Measurements from ENCODE around the gene VAMP8.
"Not testable (repeated sequence)": the region's sequence is repeated elsewhere in the genome, so short reads cannot be mapped to it uniquely, and the experiment has no call there.

VAMP8 gene

DNA sequence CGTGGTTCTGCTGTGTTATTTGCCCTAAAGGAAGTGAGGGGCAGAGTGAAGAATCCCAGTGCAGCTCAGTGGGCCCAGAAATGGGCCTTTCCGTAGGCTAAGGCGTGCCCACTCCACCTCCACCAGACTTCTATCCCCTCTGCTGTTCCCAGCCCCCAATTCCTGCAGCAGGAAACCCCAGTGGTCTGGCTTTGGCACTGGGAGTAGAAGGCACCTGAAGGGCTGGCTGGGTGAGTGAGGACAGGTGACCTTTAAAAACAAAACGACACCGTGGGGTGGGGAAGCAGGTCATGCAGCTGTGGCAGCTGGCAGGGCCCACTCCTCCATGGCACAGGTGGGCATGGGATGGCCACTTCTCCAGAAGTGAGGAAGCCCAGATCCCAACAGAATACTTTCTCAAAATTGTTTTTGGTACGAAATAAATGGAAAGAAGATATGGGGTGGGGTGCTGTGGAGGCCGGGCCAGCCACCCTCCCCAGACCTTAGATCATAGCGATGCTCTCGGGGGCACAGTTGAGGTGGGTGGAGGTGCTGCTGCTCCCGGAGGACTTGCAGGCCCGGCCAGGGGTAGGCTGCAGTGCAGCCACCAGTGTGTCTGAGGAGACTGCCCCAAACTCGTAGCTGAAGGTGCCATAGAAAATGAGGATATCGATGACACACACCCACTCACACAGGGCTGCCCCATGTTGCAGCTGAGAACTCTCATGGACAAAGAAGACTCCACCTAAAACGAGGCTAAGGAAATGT is 21.4 kb downstream of the VAMP8 start:
- DNase-seq (ENCODE audit: low read depth) = no peak

DNA sequence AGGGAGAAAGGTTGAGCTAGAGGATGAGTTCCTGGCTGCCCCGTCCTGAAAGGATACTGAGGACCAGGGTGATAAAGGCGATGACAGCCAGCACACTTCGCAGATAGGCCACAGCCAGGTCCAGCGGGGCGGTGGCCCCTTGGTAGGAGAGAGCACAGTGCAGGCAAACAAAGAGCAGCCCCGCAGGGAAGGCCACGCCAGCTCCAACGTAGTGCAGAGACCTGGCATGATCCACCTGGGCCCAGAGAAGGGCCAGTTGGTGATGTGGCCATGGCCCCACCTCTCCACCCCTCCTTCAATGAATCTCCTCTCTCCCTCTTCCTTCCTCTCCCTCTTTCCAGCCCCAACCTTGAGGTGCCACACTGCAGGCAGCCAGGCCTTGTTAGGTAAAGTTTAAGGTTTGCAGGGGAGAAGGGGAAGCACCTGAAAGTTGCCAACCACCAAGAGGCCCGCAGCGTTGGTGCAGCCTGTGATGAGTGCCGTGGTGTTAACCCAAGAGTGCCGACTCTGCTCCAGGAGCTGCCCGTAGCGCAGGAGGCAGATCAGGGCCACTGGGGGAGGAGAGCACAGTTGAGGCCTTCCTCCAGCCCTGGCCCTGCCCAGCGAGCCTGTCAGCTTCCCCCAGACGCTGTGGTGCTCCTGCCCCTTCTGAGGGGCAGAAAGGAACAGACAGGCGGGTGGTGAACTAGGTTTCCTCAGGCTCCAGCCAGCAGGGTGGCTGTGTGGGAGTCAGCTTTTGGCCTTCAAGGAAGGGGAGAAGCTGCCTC is 22.3 kb downstream of the VAMP8 start:
- no peak for DNase-seq (ENCODE audit: low read depth)

DNA sequence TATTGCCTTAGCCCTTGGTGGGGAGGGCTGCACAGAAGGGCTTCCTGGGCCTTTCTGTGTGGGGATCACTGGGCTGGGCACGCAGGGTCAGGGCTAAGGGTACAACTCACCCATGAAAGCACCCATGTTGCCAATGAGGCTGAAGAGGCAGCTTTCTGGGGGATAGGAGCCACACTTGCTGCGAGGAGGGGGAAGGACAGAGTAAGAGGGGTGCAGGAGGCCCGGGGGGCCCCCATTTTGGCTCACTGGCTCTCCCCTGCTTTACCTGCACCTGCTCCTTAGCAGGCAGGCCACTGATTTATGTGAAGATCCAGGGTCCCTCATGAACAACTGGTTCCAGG is 22.8 kb downstream of the VAMP8 start:
- DNase-seq (ENCODE audit: low read depth) = no peak

DNA sequence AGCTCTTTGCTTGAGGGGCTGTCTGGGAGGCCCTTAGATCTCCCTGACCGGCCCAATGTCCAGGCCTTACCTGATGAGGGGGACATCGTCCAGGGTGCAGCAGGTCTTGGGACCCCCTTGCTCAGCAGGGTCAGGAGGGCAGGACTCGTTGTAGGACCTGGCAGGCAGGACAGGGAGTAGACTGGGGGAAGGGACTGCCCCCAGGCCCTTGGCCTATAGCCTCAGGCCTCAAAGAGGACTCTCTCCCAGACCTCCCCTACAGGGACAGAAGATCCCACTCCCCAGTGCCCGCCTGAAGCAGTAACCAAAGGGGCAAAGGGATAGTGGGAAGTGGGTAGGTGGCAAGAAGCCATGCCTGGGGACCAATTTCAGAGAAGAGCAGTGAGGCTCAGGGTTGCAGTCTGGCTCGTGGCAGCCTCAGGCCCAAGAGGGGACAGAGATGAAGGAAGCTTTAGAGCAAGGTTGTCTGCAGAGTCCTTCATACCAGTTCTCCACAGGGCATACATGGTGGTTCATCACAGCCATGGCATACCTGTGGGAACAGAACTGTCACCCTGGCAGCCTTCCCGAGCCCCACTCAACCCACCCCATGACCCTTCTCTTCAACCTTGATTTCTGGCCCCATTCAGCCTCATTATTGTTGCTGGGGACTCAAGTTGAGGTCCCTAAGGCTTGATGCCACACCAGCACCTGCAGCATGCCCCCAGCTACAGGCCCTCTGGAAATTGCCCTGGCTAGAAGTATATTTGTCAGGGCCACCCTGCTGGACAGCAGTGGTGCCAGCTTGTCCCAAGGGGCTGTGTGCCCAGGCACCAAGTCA is 23.8 kb downstream of the VAMP8 start:
- DNase-seq (ENCODE audit: low read depth) = no peak

DNA sequence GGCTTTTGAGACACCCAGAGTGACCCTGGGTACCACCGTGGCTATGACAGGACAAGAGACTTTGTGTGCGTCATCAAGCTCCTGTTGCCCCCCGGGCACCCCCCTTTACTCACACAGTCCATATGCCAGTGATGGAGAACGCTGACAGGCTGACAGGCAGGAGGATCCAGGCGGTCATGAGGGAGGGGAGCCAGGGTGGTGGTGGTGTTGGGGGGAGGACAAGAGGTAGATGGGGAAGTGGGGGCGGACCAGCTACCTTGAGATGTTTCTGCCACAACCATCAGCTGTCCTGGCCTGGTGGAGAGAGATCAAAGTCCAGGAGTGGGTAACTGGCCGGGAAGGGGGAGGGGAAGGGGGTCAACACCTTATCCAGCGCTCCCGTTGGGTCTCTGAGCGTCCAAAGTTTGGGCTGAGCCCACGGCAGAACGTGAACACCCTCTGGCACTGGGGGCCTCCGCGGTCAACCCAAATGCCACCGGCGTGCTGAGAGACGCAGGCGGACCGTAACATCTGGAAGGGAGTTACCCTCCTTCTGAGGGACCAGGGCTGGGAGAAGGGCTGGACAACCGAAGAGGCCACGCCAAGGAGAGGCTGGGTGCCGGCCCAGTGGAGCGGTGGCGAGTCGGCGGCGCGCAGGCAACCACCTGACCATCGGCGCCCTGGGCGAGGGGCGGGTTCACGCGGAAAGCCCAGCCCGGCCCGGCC is 24.5 kb downstream of the VAMP8 start:
- DNase-seq (ENCODE audit: low read depth) = no peak

DNA sequence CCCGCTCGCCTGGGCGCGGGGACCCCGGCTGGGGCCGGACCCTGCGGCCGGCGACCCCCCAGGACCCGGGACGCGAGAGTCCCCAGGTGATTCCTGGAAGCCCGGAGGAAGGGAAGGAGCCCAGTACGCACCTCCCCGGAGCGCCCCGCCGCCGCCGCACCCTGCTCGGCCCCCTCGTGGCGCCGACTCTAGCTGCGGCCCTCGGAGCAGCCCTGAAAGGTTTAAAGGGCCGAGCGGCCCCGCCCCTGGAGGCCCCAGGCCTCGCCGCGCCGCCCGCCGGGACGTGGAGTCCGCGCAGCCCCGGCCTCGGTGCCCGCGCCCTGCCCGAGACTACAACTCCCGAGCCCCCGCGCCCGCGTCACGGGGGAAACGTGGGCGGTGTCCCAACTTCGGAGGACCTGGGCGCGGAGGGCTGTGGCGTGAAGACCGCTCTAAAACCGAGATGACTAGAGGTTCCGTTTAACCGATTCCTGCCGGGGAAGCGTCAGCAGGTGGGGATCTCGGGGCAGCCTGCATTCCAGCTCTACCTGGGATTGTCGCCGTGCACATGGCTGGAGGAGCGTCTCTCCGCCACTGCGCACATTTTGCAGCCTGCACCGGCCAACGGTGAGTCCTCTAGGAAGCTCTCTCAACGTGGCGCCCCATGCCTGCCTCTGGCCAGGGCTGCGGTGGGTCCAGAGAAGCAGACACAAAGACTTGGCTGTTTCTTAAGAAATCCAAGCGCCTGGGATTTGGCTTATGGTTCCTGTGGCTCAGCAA is 25.3 kb downstream of the VAMP8 start, which contains the start of gene TMEM150A:
Gene TMEM150A (minus strand): TSS at position 223 of the 759 bp plus-strand sequence. CDS start 750 bp downstream, outside the sequence.
- peak; percentile 77 for DNase-seq (ENCODE audit: low read depth)

DNA sequence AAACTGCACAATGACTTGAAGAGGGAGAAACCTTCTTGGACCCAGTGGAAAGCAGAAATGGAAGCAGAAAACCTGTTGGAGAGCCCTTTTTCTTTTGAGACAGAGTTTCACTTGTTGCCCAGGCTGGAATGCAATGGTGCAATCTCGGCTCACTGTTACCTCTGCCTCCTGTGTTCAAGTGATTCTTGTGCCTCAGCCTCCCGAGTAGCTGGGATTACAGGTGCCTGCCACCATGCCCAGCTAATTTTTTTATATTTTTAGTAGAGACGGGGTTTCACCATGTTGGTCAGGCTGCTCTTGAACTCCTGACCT is 26.7 kb downstream of the VAMP8 start:
- not testable (repeated sequence) for DNase-seq (ENCODE audit: low read depth)

DNA sequence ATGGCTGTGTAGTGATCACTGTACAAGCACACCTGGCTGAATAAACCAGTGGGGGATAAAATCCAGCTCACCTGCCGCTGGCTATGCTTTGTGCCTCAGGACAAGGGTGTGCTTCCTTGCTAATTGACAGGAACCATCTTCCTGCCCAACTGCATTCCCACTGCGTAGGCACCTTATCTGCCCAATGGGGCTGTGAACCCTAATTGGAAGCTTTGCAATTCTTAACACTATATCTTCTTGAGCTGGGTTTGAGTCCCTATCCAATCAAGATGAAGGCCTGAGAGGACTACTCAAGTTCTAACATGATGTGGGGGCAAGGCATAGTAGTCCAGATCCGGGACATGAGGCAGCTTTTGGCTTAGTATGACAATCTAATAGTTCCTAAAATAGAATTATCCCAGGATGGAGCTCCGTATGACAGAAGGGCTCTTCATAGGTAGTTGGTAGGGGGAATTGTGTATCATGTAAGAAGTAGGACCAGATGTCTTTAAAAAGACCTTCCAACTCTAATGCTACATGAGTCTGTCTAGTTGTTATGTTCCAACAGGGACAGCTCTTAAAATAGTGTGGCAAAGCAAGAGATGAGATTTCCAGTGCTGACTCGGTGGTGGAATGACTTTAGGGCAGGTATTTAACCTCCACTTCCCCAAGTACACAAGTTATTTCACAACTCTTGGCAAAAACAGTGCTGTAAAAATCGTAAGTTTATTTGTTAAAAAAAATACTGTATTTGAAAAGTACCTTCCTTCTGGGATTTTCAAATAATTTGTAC is 27.4 kb downstream of the VAMP8 start:
- no peak for DNase-seq (ENCODE audit: low read depth)

DNA sequence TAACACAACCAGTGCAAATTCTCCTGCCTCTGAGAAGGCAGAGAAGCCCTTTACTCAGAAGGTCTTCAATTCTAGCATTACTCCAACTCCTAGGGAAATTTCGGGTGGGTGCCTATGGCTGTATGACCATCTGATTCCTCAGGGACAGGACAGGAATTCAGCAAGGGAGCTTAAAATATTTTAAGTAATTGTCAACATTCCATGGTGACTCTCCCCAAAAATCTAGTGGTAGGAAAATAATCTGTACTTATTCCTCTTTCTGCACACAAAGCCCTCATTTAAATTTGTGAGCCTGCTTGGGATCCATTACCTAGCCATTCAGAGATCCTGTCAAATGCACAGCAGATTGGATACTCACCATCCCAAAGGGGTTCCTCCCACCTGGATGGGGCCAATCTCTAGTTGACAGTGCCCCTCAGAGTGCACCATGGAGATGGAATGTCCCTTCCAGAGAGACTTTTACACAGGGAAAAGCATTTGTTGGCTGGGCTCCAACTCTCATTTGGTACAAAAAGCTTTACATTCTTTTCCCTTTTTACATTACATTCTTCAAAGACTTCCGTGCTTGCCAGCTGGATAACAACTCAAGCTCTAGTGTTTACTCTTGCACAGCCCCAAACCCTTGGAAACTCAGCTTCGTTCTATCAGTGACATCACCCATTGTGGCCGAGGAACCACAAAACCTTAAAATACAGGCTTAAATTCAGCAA is 28.2 kb downstream of the VAMP8 start:
- no peak for DNase-seq (ENCODE audit: low read depth)

DNA sequence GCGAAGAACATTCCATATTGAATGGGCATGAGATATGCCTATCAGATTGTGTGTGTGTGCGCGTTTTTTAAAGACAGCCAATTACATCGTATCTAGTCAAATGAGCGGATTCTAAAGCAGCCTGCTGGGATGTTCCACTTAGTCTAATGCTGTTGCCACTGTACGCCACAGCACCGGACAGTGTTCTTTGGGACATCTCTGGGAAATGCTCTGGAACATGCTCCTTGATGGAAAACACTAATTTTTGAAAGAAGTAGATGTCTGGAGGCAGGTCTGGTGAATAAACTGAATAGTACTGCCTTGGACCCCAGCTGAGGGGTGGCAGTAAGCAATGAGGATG is 28.7 kb downstream of the VAMP8 start:
- DNase-seq (ENCODE audit: low read depth) = no peak

DNA sequence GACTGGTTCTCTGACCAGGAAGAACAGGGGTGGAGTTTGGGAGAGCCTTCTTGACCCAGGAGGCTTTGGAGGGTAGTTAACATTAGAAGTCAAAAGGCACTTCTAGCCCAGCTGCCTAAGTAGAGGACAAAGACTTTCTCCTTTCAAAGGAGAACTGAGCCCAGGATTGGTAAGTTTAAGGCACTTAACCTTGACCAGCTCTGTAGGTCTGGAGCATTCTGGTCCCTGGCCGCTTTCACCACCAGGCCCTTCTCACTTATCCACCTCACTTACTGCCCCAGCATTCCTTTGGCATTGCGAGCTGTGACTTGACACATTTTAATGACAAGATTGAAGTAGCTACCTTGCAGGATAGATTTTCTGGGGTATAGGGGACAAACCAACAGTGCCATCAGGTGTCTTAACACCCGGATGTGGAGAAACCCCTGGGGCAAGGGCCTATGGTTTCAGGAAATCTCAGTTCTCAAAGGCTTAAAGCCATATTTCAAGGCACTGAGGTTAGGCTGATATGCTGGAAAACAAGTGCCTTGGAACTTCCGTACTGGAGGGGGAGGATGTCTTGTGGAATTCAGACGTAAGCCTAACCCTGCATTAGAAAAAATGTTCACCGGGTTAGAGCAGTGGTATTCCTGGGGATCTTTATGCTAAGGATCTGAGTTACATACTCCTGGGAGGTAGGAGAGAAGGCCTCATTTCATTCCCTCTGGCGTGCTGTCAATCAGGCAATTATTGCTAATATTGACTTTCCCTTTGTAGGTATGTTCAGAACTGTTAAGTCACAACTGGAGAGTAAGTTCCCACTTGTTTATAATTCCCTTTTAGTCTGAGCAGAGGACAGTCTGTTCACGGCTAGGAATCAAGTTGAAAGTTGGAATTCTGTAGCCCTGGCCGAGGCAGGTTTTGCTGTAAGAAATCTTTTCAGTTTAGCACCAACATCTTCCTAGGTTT is 30.2 kb downstream of the VAMP8 start:
- no peak for DNase-seq (ENCODE audit: low read depth)

DNA sequence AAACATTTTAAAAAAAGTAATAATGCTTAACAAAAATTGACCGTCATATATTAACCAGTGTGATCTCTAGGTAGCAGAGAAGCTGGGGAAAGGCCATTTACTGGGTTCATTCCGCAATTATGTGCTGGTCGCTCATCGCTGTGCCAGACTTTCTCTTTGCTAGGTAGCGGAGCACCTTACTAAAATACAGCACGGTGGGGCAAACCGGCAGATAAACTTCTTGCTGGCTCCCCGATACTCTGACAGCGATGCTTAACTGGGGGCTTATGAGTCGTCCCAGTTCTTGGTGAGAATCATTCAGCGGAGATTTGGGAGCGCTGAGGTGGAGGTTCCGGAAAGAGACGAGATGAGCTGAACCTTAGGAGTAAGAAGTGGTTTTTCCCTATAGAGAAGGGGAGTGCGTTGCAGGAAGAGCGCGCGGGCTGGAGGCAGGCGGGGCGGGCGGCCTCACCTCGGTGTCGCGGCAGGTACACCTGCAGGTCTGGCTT is 33.9 kb downstream of the VAMP8 start:
- no peak for DNase-seq (ENCODE audit: low read depth)

DNA sequence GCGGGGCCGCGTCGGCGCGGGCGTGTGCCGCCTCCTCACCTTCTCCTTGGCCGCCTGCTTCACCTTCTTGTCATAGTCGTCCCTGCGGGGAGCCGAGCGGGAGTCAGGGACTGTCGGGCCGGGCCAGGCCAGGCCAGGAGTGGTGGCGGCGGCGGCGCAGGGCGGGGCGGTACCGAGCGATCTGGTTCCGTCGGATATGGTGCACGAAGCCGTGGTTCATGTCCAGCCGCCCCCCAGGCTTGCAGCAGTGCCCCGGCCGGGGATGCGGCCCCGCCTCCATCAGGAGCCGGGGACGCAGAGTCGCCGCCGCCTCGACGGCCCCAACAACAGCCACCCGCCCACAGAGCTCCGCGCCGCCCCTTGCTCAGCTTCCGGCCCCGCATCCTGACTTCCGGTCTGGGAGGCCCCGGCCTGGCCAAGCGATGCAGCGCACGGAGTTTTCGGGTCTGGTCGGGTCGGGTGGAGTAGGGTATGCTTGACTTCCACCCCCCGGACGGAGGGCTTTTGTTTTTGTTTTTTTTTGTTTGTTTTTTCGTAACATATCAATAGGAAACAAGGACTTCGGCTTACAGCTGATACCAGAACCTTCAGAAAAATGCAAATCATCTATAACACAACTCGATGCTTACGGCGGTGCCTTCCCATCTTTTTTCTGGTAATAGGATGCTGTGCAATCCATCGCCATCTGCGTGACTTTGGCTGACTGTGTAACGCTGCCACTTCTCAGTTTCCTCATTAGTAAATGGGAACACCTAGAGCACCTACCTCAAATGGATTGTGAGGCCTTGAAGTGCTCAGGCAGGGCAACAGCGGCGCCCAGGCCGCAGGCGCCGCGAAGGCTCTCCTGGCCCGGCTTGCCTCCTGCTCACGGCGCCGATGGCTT is 34.6 kb downstream of the VAMP8 start, which contains the start of gene C2orf68:
Gene C2orf68 (minus strand): TSS at position 362 of the 883 bp plus-strand sequence. CDS start 82 bp downstream, at position 280.
- DNase-seq (ENCODE audit: low read depth) = peak; percentile 70

DNA sequence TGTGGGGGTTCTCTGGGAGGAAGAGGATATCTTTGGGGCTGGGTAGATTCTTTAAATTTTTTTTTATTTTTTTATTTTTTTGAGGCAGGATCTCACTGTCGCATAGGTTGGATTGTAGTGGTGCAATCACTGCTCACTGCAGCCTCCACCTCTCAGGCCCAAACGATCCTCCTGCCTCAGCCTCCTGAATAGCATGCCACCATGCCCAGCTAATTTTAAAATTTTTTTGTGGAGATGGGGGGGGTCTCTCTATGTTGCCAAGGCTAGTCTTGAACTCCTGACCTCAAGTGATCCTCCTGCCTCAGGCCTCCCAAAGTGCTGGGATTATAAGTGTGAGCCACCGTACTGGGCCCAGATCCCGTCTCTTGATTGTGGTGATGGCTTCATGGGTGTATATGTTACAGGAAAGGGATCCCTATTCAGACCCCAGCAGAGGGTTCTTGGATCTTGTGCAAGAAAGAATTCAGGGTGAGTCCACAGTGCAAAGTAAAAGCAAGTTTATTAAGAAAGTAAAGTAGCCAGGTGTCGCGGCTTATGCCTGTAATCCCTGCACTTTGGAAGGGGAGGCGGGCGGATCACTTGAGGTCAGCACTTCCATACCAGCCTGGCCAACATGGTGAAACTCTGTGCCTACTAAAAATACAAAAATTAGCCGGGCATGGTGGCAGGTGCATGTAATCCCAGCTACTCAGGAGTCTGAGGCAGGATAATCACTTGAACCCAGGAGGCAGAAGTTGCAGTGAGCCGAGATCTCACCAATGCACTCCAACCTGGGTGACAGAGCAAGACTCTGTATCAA is 36.5 kb downstream of the VAMP8 start:
- no peak for DNase-seq (ENCODE audit: low read depth)

DNA sequence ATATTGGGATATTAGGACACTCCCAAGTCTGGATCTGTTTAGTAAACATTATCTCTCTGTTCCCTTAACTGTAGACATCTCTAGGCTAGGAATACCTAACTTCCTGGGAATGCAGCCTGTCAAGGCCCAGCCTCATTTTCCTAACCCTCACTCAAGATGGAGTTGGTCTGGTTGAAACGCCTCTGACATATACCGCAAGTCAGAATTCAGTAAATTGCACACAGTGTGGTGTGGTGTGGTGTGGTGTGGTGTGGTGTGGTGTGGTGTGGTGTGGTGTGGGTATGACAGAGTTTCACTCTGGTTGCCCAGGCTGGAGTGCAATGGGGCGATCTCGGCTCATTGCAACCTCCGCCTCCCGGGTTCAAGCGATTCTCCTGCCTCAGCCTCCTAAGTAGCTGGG is 37.4 kb downstream of the VAMP8 start:
- DNase-seq (ENCODE audit: low read depth) = not testable (repeated sequence)

DNA sequence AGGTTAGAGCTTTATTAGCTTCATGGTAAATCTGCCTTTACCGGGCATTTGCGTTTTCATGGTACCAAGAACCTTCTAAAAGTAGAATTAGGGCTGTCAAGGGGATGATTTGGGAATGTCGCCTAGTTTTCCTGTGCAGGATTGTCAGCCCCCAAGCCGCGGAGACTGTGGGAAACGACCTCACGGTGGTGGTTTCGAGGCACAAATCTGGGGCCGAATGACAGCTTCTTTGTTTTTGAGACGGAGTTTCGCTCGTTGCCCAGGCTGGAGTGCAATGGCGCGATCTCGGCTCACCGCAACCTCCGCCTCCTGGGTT is 38.0 kb downstream of the VAMP8 start:
- no peak for DNase-seq (ENCODE audit: low read depth)

DNA sequence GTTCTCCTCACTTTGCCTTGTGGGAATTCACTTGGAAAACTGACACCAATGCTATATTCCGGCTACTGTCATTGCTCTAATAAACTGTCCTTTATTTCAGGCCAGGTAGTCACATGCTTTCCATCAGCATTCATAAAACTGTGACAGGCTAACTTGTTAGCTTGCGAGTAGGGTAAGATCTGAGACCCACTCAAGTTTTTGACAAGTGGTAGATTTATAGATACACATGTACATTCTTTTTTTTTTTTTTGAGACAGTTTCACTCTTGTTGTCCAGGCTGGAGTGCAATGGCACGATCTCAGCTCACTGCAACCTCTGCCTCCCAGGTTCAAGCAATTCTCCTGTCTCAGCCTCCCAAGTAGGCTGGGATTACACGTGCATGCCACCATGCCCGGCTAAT is 40.3 kb downstream of the VAMP8 start:
- DNase-seq (ENCODE audit: low read depth) = not testable (repeated sequence)
